DOHH2 (cell line): ENCODE results near the gene C4orf50.

Experiments used
- H3F3A ChIP-seq: fragments of 200-600 bp; sonication (generic), shearing (Covaris generic); 2 replicates; pipeline ENCODE4 v1.6.0; 2016; ENCODE audit warnings: antibody characterized with exemption, mild to moderate bottlenecking; ENCODE audit not compliant: control insufficient read depth, insufficient read depth
- H3K27ac ChIP-seq: fragments of 200-600 bp; sonication (generic); 2 replicates; pipeline ENCODE4 v1.5.1; 2014; ENCODE audit warnings: low read depth, mild to moderate bottlenecking, low read length, moderate library complexity
- H3K27me3 ChIP-seq: fragments of 200-600 bp; sonication (generic); 2 replicates; pipeline ENCODE4 v1.6.1; 2014; ENCODE audit warnings: mild to moderate bottlenecking, low read length, mixed read lengths; ENCODE audit not compliant: control insufficient read depth
- H3K36me3 ChIP-seq: fragments of 200-600 bp; sonication (generic); 2 replicates; pipeline ENCODE4 v1.6.1; 2014; ENCODE audit warnings: mild to moderate bottlenecking, low read length, moderate library complexity, mixed read lengths; ENCODE audit not compliant: control insufficient read depth
- H3K4me1 ChIP-seq: fragments of 200-600 bp; sonication (generic); 2 replicates; pipeline ENCODE4 v1.6.1; 2014; ENCODE audit warnings: mild to moderate bottlenecking, low read length, mixed read lengths; ENCODE audit not compliant: control insufficient read depth
- H3K4me2 ChIP-seq: fragments of 200-600 bp; sonication (generic); 2 replicates; pipeline ENCODE4 v1.6.0; 2014; ENCODE audit warnings: mild to moderate bottlenecking, low read length, moderate library complexity
- H3K4me3 ChIP-seq: fragments of 200-600 bp; sonication (generic); 2 replicates; pipeline ENCODE4 v1.5.1; 2014; ENCODE audit warnings: mild to moderate bottlenecking, low read length, mixed read lengths
- H3K79me2 ChIP-seq: fragments of 200-600 bp; sonication (generic); 2 replicates; pipeline ENCODE4 v1.6.1; 2014; ENCODE audit warnings: mild to moderate bottlenecking, low read length, mixed read lengths; ENCODE audit not compliant: control insufficient read depth
- H3K9me2 ChIP-seq: fragments of 200-600 bp; sonication (generic); replicated peaks from 2 replicates; pipeline ENCODE4 v1.6.1; 2014; ENCODE audit warnings: mild to moderate bottlenecking, low read length, mixed read lengths; ENCODE audit not compliant: control insufficient read depth
- H3K9me3 ChIP-seq: fragments of 200-600 bp; sonication (generic); 2 replicates; pipeline ENCODE4 v1.6.1; 2014; ENCODE audit warnings: antibody characterized with exemption, low read length, mixed read lengths; ENCODE audit not compliant: control insufficient read depth, insufficient read depth
- H4K20me1 ChIP-seq: fragments of 200-600 bp; sonication (generic); 2 replicates; pipeline ENCODE4 v1.6.0; 2014; ENCODE audit warnings: low read depth, mild to moderate bottlenecking, antibody characterized with exemption, low read length, moderate library complexity; ENCODE audit not compliant: control insufficient read depth, insufficient read depth
- EZH2phosphoT487 ChIP-seq: fragments of 200-600 bp; sonication (generic); IDR thresholded peaks from 2 replicates; pipeline ENCODE4 v1.6.1; 2017; ENCODE audit warnings: borderline replicate concordance, mild to moderate bottlenecking, antibody characterized with exemption, low read length, moderate library complexity, mixed read lengths
- TF ChIP-seq, protein P1 (sequence below): fragments of 200-600 bp; sonication (generic); IDR thresholded peaks from one replicate; pipeline ENCODE4 v1.5.1; 2014; ENCODE audit warnings: antibody characterized with exemption, mild to moderate bottlenecking, low read depth, low read length; ENCODE audit not compliant: poor library complexity, severe bottlenecking

The C4orf50 gene

DNA sequence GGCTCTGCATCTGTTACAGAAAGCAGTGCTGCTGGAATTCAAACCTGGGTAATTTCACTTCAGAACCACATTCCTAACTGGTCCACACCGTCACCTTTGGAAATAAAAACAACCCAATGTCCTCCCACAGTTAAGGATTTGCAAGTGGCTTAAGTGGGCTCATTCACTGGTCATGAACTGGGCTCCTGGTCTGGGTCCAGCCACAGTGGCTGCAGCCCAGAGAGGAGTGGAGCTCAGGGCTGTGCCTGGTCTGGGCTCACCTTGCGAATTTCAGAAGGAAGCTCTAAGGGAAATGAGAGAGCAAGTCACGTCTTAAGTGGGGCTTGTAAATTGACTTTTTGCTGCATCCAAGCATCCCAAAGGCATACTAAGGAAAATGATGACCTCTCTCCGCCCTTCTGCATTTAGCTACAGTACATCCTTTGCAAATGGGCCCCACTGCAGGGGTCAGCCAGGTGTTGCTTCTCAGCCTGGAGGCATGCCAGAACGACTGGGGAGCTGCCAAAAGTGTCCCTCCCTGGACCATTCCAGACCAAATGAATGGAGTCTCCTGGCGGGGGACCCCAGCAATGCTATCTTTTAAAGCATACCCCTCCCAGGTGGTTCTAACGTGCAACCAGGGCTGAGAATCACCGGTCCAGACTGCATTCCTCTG is 99.8 kb downstream of the C4orf50 start:
- Histone ChIP-seq H3K36me3 (no peaks in the 10 kb centered on the region), H3K4me1 (no peaks in the 10 kb centered on the region), H4K20me1 (no peaks in the 10 kb centered on the region), H3K9me2 (no peaks in the 10 kb centered on the region), H3F3A (no peaks in the 10 kb centered on the region), H3K27ac (no peak overlapping the region), H3K4me2 (no peak overlapping the region), H3K9me3 (no peaks in the 10 kb centered on the region), H3K27me3 (no peaks in the 10 kb centered on the region), H3K4me3 (no peak overlapping the region), H3K79me2 (no peaks in the 10 kb centered on the region)
- TF ChIP-seq, protein P1, sequence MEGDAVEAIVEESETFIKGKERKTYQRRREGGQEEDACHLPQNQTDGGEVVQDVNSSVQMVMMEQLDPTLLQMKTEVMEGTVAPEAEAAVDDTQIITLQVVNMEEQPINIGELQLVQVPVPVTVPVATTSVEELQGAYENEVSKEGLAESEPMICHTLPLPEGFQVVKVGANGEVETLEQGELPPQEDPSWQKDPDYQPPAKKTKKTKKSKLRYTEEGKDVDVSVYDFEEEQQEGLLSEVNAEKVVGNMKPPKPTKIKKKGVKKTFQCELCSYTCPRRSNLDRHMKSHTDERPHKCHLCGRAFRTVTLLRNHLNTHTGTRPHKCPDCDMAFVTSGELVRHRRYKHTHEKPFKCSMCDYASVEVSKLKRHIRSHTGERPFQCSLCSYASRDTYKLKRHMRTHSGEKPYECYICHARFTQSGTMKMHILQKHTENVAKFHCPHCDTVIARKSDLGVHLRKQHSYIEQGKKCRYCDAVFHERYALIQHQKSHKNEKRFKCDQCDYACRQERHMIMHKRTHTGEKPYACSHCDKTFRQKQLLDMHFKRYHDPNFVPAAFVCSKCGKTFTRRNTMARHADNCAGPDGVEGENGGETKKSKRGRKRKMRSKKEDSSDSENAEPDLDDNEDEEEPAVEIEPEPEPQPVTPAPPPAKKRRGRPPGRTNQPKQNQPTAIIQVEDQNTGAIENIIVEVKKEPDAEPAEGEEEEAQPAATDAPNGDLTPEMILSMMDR, result no peak
- TF ChIP-seq EZH2phosphoT487, result no peak

DNA sequence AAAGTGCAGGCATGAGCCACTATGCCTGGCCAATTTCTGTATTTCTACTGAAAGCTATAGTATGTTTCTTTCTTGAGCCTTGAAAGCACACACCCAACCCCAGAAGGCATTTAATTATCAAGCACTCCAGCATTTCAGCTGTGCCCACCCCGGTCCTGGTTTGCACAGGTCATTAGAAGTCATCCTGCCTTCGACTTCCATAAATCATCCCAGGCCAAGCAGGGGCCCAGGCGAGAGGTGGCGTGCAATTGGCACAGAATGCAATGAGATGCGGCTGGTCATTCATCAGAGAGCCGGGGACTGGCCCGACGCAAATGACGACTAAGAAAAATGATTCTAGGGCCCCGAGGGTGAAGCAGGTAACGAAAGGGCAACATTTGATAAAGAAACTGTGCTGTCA is 100.6 kb downstream of the C4orf50 start:
- Histone ChIP-seq H3K9me2 (no peaks in the 10 kb centered on the region), H3K4me1 (no peaks in the 10 kb centered on the region), H3K27me3 (no peaks in the 10 kb centered on the region), H3K4me3 (no peak overlapping the region), H3K4me2 (no peak overlapping the region), H3K9me3 (no peaks in the 10 kb centered on the region), H4K20me1 (no peaks in the 10 kb centered on the region), H3K36me3 (no peaks in the 10 kb centered on the region), H3K27ac (no peak overlapping the region), H3F3A (no peaks in the 10 kb centered on the region), H3K79me2 (no peaks in the 10 kb centered on the region)
- TF ChIP-seq, protein P1, result no peak
- no peak for TF ChIP-seq EZH2phosphoT487

DNA sequence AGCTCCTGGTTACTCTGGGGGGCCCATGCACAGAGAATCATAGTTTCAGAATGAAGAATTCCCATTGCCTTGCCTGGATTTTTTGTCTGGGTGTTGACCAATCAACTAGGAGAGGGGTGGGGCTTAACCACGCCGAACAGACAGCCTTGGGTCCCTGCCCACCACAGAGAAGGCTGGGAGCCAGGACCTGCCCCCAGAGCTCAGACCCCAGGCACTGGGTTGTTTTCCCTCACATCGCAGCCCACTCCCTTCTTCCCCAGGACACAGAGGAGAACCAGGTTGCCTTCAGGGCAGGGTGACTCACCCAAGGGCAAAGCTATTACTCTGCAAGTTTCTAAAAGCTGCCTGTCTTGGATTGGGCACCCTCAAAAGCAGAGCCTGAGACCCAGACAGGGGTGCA is 102.0 kb downstream of the C4orf50 start:
- H3K9me2 ChIP-seq, result no peaks in the 10 kb centered on the region
- no peaks in the 10 kb centered on the region for H3K9me3 ChIP-seq
- H3F3A ChIP-seq, result no peaks in the 10 kb centered on the region
- no peaks in the 10 kb centered on the region for H4K20me1 ChIP-seq
- H3K79me2 ChIP-seq, result no peaks in the 10 kb centered on the region
- no peaks in the 10 kb centered on the region for H3K36me3 ChIP-seq
- H3K4me3 ChIP-seq, result no peak overlapping the region
- no peaks in the 10 kb centered on the region for H3K4me1 ChIP-seq
- H3K4me2 ChIP-seq, result no peak overlapping the region
- no peaks in the 10 kb centered on the region for H3K27me3 ChIP-seq
- no peak overlapping the region for H3K27ac ChIP-seq
- no peak for TF ChIP-seq EZH2phosphoT487
- TF ChIP-seq, protein P1, result no peak

DNA sequence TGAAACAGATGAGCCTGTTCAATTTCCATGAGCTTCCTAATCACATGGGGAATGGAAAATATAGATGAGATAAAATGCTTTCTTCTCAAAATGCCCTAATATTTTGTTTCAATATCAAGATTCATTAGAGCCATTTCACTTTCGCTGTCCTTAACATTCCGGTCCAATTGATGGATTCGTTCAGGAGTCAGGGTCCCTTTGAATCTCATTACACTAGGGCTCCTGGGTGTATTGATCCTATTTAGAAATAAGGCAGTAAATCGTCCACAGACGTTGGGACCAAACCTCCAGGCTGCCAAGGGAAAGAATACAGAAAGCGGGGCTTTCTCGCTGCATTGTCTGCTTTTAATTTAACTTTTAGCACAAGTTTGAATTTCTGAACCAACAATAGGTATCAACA is 104.8 kb downstream of the C4orf50 start:
- H3K27me3 ChIP-seq, result no peaks in the 10 kb centered on the region
- H3K9me2 ChIP-seq, result no peaks in the 10 kb centered on the region
- no peaks in the 10 kb centered on the region for H3K9me3 ChIP-seq
- H3K27ac ChIP-seq, result no peak overlapping the region
- no peaks in the 10 kb centered on the region for H3K36me3 ChIP-seq
- H3K4me1 ChIP-seq, result no peaks in the 10 kb centered on the region
- TF ChIP-seq, protein P1, result no peak
- no peak for TF ChIP-seq EZH2phosphoT487
- H3F3A ChIP-seq, result no peaks in the 10 kb centered on the region
- H3K79me2 ChIP-seq, result no peaks in the 10 kb centered on the region
- no peak overlapping the region for H3K4me2 ChIP-seq
- no peak overlapping the region for H3K4me3 ChIP-seq
- no peaks in the 10 kb centered on the region for H4K20me1 ChIP-seq
